Measurements from ENCODE around the gene DNAL4.

- TF ChIP-seq REST (IDR thresholded peaks at IDR 0.05; ENCODE audit: insufficient read depth in 1 of 2, low read depth in 2 of 2, low read length in 2 of 2) (peak in 1 of 2 experiments; percentile 11; a peak in 1 of 4 replicates), POLR2AphosphoS5 (IDR thresholded peaks at IDR 0.05; ENCODE audit: low read depth, low read length) (no peak)
Measured at GRCh38 chr22:38823637-38824036, 29.7 kb upstream of the DNAL4 start.

Data from PFSK-1 (cell line).